GM12878 (cell line): Measurements from ENCODE around the gene ALB. TPM values are rescaled to one million over a fixed set of nuclear protein-coding genes. Genes with fewer than 3 reads are reported as not detected.
"Not testable (repeated sequence)": the region's sequence is repeated elsewhere in the genome, so short reads cannot be mapped to it uniquely, and the experiment has no call there.

Experiments
- ATAC-seq: fragments of 200-7000 bp; cut with Tn5 transposase; 3 replicates; pipeline ENCODE4 v1.9.1; 2020; ENCODE audit warnings: mild to moderate bottlenecking, moderate library complexity
- BruUV-seq: library from RNA; stranded (reverse); fragments of 400-500 nt; replicated peaks from 2 replicates; lab custom pipeline; 2021; lab: Mats Ljungman, UMichigan
- CTCF ChIA-PET: fragments of 300-600 bp; sonication (Branson Sonifier 250); formaldehyde crosslinking; extraction: SDS; loops from one replicate; lab custom pipeline; 2021; ENCODE audit warnings: inconsistent platforms; lab: Yijun Ruan, JAX
- POLR2A ChIA-PET: fragments of 350-600 bp; formaldehyde crosslinking; extraction: SDS; loops from one replicate; lab custom pipeline; 2021; ENCODE audit warnings: inconsistent platforms; lab: Charles Lee
- RAD21 ChIA-PET: fragments of 300-600 bp; sonication (Branson Sonifier 250); formaldehyde crosslinking; loops from one replicate; lab custom pipeline; 2023; ENCODE audit warnings: antibody characterized with exemption; ENCODE audit not compliant: unreplicated experiment; lab: Charles Lee
- SMC1A ChIA-PET: fragments of 300-600 bp; sonication (Branson Sonifier 250); formaldehyde crosslinking; loops from one replicate; lab custom pipeline; 2023; ENCODE audit not compliant: unreplicated experiment, uncharacterized antibody; lab: Charles Lee
- DNase-seq: peaks from one replicate; pipeline ENCODE4 v3.0.0-alpha.2; 2011; ENCODE audit warnings: low read depth, low spot score
- FAIRE-seq: peaks from 3 replicates; lab custom pipeline; 2011; peaks lifted over from hg19 to GRCh38; lab: Jason Lieb, UNC
- H2AFZ ChIP-seq: 2 replicates; pipeline ENCODE4 v1.6.0; 2011; ENCODE audit warnings: low read depth, low read length, control low read depth; ENCODE audit not compliant: control insufficient read depth
- H3K27ac ChIP-seq: 2 replicates; pipeline ENCODE4 v1.5.1; 2011; ENCODE audit warnings: control low read depth; ENCODE audit not compliant: control insufficient read depth, insufficient read depth
- H3K27me3 ChIP-seq, 2 experiments: replicated peaks in 1 of 2; 2 replicates each; pipeline versions ENCODE4 v1.6.0 to v1.6.1; 2011; ENCODE audit warnings: low read length in 1 of 2; ENCODE audit not compliant: control insufficient read depth in 2 of 2, insufficient read depth in 2 of 2
- H3K36me3 ChIP-seq, 2 experiments: 2 replicates each; pipeline ENCODE4 v1.5.1; 2011; ENCODE audit warnings: low read length in 1 of 2; ENCODE audit not compliant: control insufficient read depth in 2 of 2, insufficient read depth in 2 of 2
- H3K4me1 ChIP-seq: 2 replicates; pipeline ENCODE4 v1.6.1; 2011; ENCODE audit warnings: mild to moderate bottlenecking, low read length, moderate library complexity, mixed read lengths; ENCODE audit not compliant: control insufficient read depth, insufficient read depth
- H3K4me2 ChIP-seq: 2 replicates; pipeline ENCODE4 v1.6.0; 2011; ENCODE audit warnings: control low read depth; ENCODE audit not compliant: control insufficient read depth, insufficient read depth
- H3K4me3 ChIP-seq: fragments of 200-600 bp; sonication (generic); 2 replicates; pipeline ENCODE4 v1.5.1; 2016
- H3K79me2 ChIP-seq: 2 replicates; pipeline ENCODE4 v1.6.0; 2011; ENCODE audit warnings: low read length; ENCODE audit not compliant: control insufficient read depth, insufficient read depth
- H3K9ac ChIP-seq: 2 replicates; pipeline ENCODE4 v1.8.0; 2011; ENCODE audit warnings: low read length, control low read depth, mixed read lengths; ENCODE audit not compliant: control insufficient read depth, insufficient read depth
- H3K9me3 ChIP-seq: replicated peaks from 3 replicates; pipeline ENCODE4 v1.5.1; 2011; ENCODE audit warnings: mild to moderate bottlenecking, low read length; ENCODE audit not compliant: control insufficient read depth, insufficient read depth
- H4K20me1 ChIP-seq: 2 replicates; pipeline ENCODE4 v1.6.0; 2011; ENCODE audit not compliant: control insufficient read depth, insufficient read depth
- ESRRA ChIP-seq: IDR thresholded peaks from 2 replicates; pipeline ENCODE4 v1.6.1; 2012; ENCODE audit warnings: mild to moderate bottlenecking, low read length, improper control_type of control experiment
- HDAC2 ChIP-seq: fragments of 200-600 bp; sonication (generic); IDR thresholded peaks from 2 replicates; pipeline ENCODE4 v1.6.1; 2017
- ZBTB33 ChIP-seq: fragments of 450-650 bp; IDR thresholded peaks from 2 replicates; pipeline ENCODE4 v1.6.1; 2017; ENCODE audit warnings: mild to moderate bottlenecking
- ZNF592 ChIP-seq: fragments of 450-650 bp; IDR thresholded peaks from 2 replicates; pipeline ENCODE4 v1.6.1; 2017; ENCODE audit warnings: mild to moderate bottlenecking, moderate library complexity
- ZSCAN29 ChIP-seq: fragments of 450-650 bp; IDR thresholded peaks from 2 replicates; pipeline ENCODE4 v1.6.1; 2017; ENCODE audit warnings: mild to moderate bottlenecking, moderate library complexity
- WGBS: methylation state at CpG from one replicate; pipeline ENCODE4 v1.1.6; 2016; ENCODE audit warnings: low lambda C conversion rate; ENCODE audit not compliant: insufficient replicate concordance, insufficient coverage; ENCODE audit errors: missing lambda C conversion rate; 5-methylcytosine and 5-hydroxymethylcytosine counted together
- in situ Hi-C: fragments of 300-500 bp; cut with MboI; formaldehyde crosslinking; loops from 9 replicates; pipeline ENCODE4 v1.14.3; 2018; ENCODE audit warnings: mixed read lengths
- intact Hi-C: fragments of 100-400 bp; cut with micrococcal nuclease; formaldehyde crosslinking; loops from one replicate; pipeline ENCODE4 v1.14.2; 2022; ENCODE audit not compliant: unreplicated experiment
- polyA plus RNA-seq, 11 experiments: library from polyadenylated mRNA; depleted of rRNA in 4 of 11; unstranded in 6 of 11; stranded (reverse) in 5 of 11; fragments of >200 nt; fragmentation: Nextera tagmentation in 4 of 11; fragmentation: Illumina TruSeq in 1 of 11; extraction: Ambion mirVana in 4 of 11; extraction: Trizol in 1 of 11; gene quantifications; 1 replicate in 1 of 11; 2 replicates in 10 of 11; pipeline versions ENCODE4 v1.2.1 to v1.2.3, GENCODE V29; 2011 to 2016; ENCODE audit warnings: inconsistent platforms in 2 of 11, missing spikeins in 2 of 11, low read depth in 1 of 11
- total RNA-seq, 4 experiments: library from RNA; depleted of rRNA in 3 of 4; stranded (reverse); fragments of >200 nt in 3 of 4; fragmentation: Illumina TruSeq in 1 of 4; extraction: Trizol in 1 of 4; gene quantifications; 2 replicates each; pipeline versions ENCODE4 v1.2.1 to v1.2.3, GENCODE V29; 2013 to 2021

The ALB gene
- total and polyA plus RNA-seq, 10 of the 15 experiments (the other 5 are each of a cell fraction or from before 2014, with no cell fraction given): 0.05 to 29.0 TPM; not detected in 8

- RAD21 ChIA-PET, BruUV-seq, intact Hi-C loops, H3K4me3 ChIP-seq, H3K27me3 ChIP-seq, H3K4me2 ChIP-seq, H3K9ac ChIP-seq, H2AFZ ChIP-seq, H3K4me1 ChIP-seq, DNase-seq, ATAC-seq, H4K20me1 ChIP-seq, H3K27ac ChIP-seq, H3K36me3 ChIP-seq, in situ Hi-C loops, H3K79me2 ChIP-seq, POLR2A ChIA-PET, H3K9me3 ChIP-seq, SMC1A ChIA-PET, CTCF ChIA-PET, FAIRE-seq: not testable (repeated sequence)
- 40% methylated on average over 8 of the region's 8 CpGs for WGBS
Measured at GRCh38 chr4:73369506-73370199, 34.4 kb upstream of the ALB start.

- Histone ChIP-seq H3K4me2 (no peak overlapping the region), H3K9me3 (no peaks in the 10 kb centered on the region), H3K36me3 (no peaks in the 10 kb centered on the region), H3K27me3 (no peaks in the 10 kb centered on the region), H3K79me2 (no peaks in the 10 kb centered on the region), H3K4me3 (no peak overlapping the region), H3K9ac (no peak overlapping the region), H4K20me1 (no peaks in the 10 kb centered on the region), H2AFZ (no peak overlapping the region), H3K4me1 (no peaks in the 10 kb centered on the region), H3K27ac (no peak overlapping the region)
- no peak for DNase-seq
- SMC1A ChIA-PET: no interaction called here
- in situ Hi-C loops: no loop called here
- intact Hi-C loops: no loop called here
- 0% methylated on average over 1 of the region's 1 CpG for WGBS
- no TSS peak for BruUV-seq
- TF ChIP-seq ESRRA (no peak), ZNF592 (no peak), ZSCAN29 (no peak), ZBTB33 (no peak), HDAC2 (no peak)
- CTCF ChIA-PET: no interaction called here
- RAD21 ChIA-PET: no interaction called here
- FAIRE-seq: no peak
- no peak for ATAC-seq
- POLR2A ChIA-PET: no interaction called here
Measured at GRCh38 chr4:73375328-73375741, 28.8 kb upstream of the ALB start.
